Measurements from ENCODE around the gene TAMALIN. TPM values are rescaled to one million over a fixed set of nuclear protein-coding genes. Genes with fewer than 3 reads are reported as not detected.
A peak's percentile ranks its signal among the peaks of the same experiment; 100 is the strongest.

The TAMALIN gene
- total and polyA plus RNA-seq, 2 of the 4 experiments (the other 2 are of a cell fraction): 2.7 to 5.3 TPM

- peak overlapping the region; percentile 86 for H4K91ac ChIP-seq (ENCODE audit: insufficient read depth, low read depth, low read length)
- no peak overlapping the region for H2AK9ac ChIP-seq (replicated peaks; ENCODE audit: low read depth, low read length, poor library complexity)
- H3K18ac ChIP-seq (ENCODE audit: low read depth, low read length): peak overlapping the region; percentile 95
- peak overlapping the region; percentile 97 for H3K14ac ChIP-seq (replicated peaks; ENCODE audit: low read depth, low read length)
- no peaks in the 10 kb centered on the region for H3K9me3 ChIP-seq (ENCODE audit: control insufficient read depth, insufficient read depth, low read length)
- peaks cover 34 to 89% of the 10 kb centered on the region in 2 experiments for H3K79me1 ChIP-seq (ENCODE audit: low read depth in 1 of 2, low read length in 2 of 2)
- in situ Hi-C loops (cut with MboI; ENCODE audit: low sequenced_read_pairs) (no loop called here), intact Hi-C loops (cut with micrococcal nuclease) (no loop called here), dilution Hi-C loops (cut with HindIII; ENCODE audit: low sequenced_read_pairs, unreplicated experiment) (loop anchor here (25.0 kb wide), 1 partner anchor 110 kb away; no protein-coding TSS in a partner anchor)
- ATAC-seq (ENCODE audit: low read depth): peak; percentile 12
- H3K27me3 ChIP-seq (ENCODE audit: control insufficient read depth, insufficient read depth, low read length): no peaks in the 10 kb centered on the region
- no peak overlapping the region for H2AFZ ChIP-seq (replicated peaks; ENCODE audit: low read length, poor library complexity)
- peak overlapping the region; percentile 88 for H2AK5ac ChIP-seq (ENCODE audit: low read depth, low read length)
- peak overlapping the region; percentile 96; the same call in 1 of the 3 replicates for H2BK15ac ChIP-seq (ENCODE audit: low read depth, low read length)
- no CpG with 5 or more reads among the region's 4 CpGs for WGBS, 2 experiments (ENCODE audit: extremely low coverage in 2 of 2, insufficient read length in 1 of 2)
- ChIA-PET CTCF (interaction anchor here (0.9 to 2.6 kb wide), 5 partner anchors 9 to 54 kb away, joined by 3 to 16 read pairs (median 5); no protein-coding TSS in a partner anchor), POLR2A (ENCODE audit: unreplicated experiment) (no interaction called here)
- H3K9me1 ChIP-seq (ENCODE audit: insufficient read depth, low read length): peaks cover 40% of the 10 kb centered on the region
- peak overlapping the region; percentile 46 for H3K27ac ChIP-seq (ENCODE audit: insufficient read depth, low read length)
- peak overlapping the region; percentile 97; the same call in 1 of the 2 replicates for H3K4ac ChIP-seq (ENCODE audit: low read depth, low read length)
- DNase-seq: no peak
- peak overlapping the region; percentile 75; the same call in 1 of the 2 replicates for H3K4me2 ChIP-seq (ENCODE audit: low read depth, low read length)
- peak overlapping the region; percentile 69; the same call in 1 of the 2 replicates for H4K5ac ChIP-seq (ENCODE audit: low read depth, low read length)
- H2BK20ac ChIP-seq (ENCODE audit: low read depth, low read length): peak overlapping the region; percentile 95
- H4K8ac ChIP-seq (ENCODE audit: low read depth in 2 of 2, low read length in 2 of 2): peak overlapping the region; percentile 59 to 79
- H3K36me3 ChIP-seq (ENCODE audit: control insufficient read depth, insufficient read depth, low read length): peaks cover 16% of the 10 kb centered on the region
- H3K4me3 ChIP-seq (ENCODE audit: insufficient read depth, low read depth, low read length): no peak overlapping the region
- H2BK5ac ChIP-seq (ENCODE audit: low read depth, low read length, poor library complexity, severe bottlenecking): peak overlapping the region; percentile 83
- peaks cover 15% of the 10 kb centered on the region for H4K20me1 ChIP-seq (ENCODE audit: insufficient read depth, low read length)
- H3K23ac ChIP-seq (ENCODE audit: low read depth, low read length): peak overlapping the region; percentile 93
- peaks cover 37% of the 10 kb centered on the region for H3K4me1 ChIP-seq (ENCODE audit: control insufficient read depth, insufficient read depth, low read length)
- peak overlapping the region; percentile 81 for H3K56ac ChIP-seq (ENCODE audit: extremely low read depth, insufficient read depth, low read length)
- H3K9ac ChIP-seq (ENCODE audit: low read depth, low read length): peak overlapping the region; percentile 36; the same call in 1 of the 2 replicates
- BruUV-seq (replicated peaks): no TSS peak
- peak overlapping the region; percentile 95 for H2BK120ac ChIP-seq (ENCODE audit: low read depth, low read length)
- TF ChIP-seq MXI1 (IDR thresholded peaks at IDR 0.05; ENCODE audit: borderline replicate concordance, low read depth, low read length): no peak
- TF ChIP-seq MAFK (IDR thresholded peaks at IDR 0.05; ENCODE audit: low read depth, low read length): no peak
- no peak for TF ChIP-seq CHD1 (IDR thresholded peaks at IDR 0.05; ENCODE audit: low read depth, low read length)
- no peak for TF ChIP-seq MAZ (IDR thresholded peaks at IDR 0.05; ENCODE audit: borderline replicate concordance, low read depth, low read length)
- TF ChIP-seq RCOR1 (IDR thresholded peaks at IDR 0.05; ENCODE audit: insufficient replicate concordance, low read length): no peak
- TF ChIP-seq NFE2L2 (IDR thresholded peaks at IDR 0.05; ENCODE audit: low read depth, low read length): no peak
- no peak for TF ChIP-seq RAD21 (IDR thresholded peaks at IDR 0.05; ENCODE audit: low read length)
- no peak for TF ChIP-seq BHLHE40 (IDR thresholded peaks at IDR 0.05; ENCODE audit: low read depth, low read length)
- no peak for TF ChIP-seq POLR2A (IDR thresholded peaks at IDR 0.05; ENCODE audit: low read depth, low read length)
- TF ChIP-seq FOS (IDR thresholded peaks at IDR 0.05; ENCODE audit: low read depth, low read length): no peak
- TF ChIP-seq, protein P1, sequence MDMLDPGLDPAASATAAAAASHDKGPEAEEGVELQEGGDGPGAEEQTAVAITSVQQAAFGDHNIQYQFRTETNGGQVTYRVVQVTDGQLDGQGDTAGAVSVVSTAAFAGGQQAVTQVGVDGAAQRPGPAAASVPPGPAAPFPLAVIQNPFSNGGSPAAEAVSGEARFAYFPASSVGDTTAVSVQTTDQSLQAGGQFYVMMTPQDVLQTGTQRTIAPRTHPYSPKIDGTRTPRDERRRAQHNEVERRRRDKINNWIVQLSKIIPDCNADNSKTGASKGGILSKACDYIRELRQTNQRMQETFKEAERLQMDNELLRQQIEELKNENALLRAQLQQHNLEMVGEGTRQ (IDR thresholded peaks at IDR 0.05; ENCODE audit: low read depth, low read length): no peak
- TF ChIP-seq RFX5 (IDR thresholded peaks at IDR 0.05; ENCODE audit: low read depth, low read length): no peak
- TF ChIP-seq ELK1 (IDR thresholded peaks at IDR 0.05; ENCODE audit: borderline replicate concordance, low read depth, low read length): no peak
- TF ChIP-seq CEBPB (IDR thresholded peaks at IDR 0.05; ENCODE audit: low read depth, low read length): no peak
- TF ChIP-seq, protein P2, sequence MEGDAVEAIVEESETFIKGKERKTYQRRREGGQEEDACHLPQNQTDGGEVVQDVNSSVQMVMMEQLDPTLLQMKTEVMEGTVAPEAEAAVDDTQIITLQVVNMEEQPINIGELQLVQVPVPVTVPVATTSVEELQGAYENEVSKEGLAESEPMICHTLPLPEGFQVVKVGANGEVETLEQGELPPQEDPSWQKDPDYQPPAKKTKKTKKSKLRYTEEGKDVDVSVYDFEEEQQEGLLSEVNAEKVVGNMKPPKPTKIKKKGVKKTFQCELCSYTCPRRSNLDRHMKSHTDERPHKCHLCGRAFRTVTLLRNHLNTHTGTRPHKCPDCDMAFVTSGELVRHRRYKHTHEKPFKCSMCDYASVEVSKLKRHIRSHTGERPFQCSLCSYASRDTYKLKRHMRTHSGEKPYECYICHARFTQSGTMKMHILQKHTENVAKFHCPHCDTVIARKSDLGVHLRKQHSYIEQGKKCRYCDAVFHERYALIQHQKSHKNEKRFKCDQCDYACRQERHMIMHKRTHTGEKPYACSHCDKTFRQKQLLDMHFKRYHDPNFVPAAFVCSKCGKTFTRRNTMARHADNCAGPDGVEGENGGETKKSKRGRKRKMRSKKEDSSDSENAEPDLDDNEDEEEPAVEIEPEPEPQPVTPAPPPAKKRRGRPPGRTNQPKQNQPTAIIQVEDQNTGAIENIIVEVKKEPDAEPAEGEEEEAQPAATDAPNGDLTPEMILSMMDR (conservative IDR thresholded peaks at IDR 0.05; ENCODE audit: low read depth, low read length): no peak
Measured at GRCh38 chr12:51971679-51972421, 34.9 kb upstream of the TAMALIN start.
